ENCODE results near the gene GAS7. TPM values are rescaled to one million over a fixed set of nuclear protein-coding genes. Genes with fewer than 3 reads are reported as not detected.

Gene GAS7
- total and polyA plus RNA-seq, 2 experiments from 2014 or later = 1.9 to 10.7 TPM

- no peak overlapping the region for H3K4me3 Mint-ChIP-seq
- DNase-seq (ENCODE audit: low spot score) (no peak), ATAC-seq (no peak)
- Histone ChIP-seq H3K4me1 (ENCODE audit: insufficient read depth) (no peaks in the 10 kb centered on the region), H3K4me3 (no peak overlapping the region), H3K4me2 (no peak overlapping the region), H4K20me1 (replicated peaks; ENCODE audit: insufficient read depth) (no peaks in the 10 kb centered on the region), H3K9me2 (ENCODE audit: insufficient read depth) (no peaks in the 10 kb centered on the region), H2AFZ (no peak overlapping the region), H3F3A (replicated peaks; ENCODE audit: low read depth) (no peaks in the 10 kb centered on the region), H3K27me3 (ENCODE audit: insufficient read depth) (no peaks in the 10 kb centered on the region), H3K36me3 (ENCODE audit: insufficient read depth) (no peaks in the 10 kb centered on the region; the same call in 1 of the 2 replicates), H3K27ac (ENCODE audit: low read depth) (no peak overlapping the region), H3K79me2 (replicated peaks; ENCODE audit: insufficient read depth) (no peaks in the 10 kb centered on the region)
- no peaks in the 10 kb centered on the region; the same call in 1 of the 3 replicates for H3K4me1 Mint-ChIP-seq
- no peak overlapping the region for H3K27ac Mint-ChIP-seq
- H3K36me3 Mint-ChIP-seq (ENCODE audit: low read depth) = peaks cover 6% of the 10 kb centered on the region; the same call in 1 of the 3 replicates
- H3K9me3 Mint-ChIP-seq = peaks cover 26% of the 10 kb centered on the region
- H3K27me3 Mint-ChIP-seq (ENCODE audit: insufficient read depth, low read depth, poor library complexity) = no peaks in the 10 kb centered on the region
- TF ChIP-seq EZH2phosphoT487 (IDR thresholded peaks at IDR 0.05; ENCODE audit: unreplicated experiment) (no peak), REST (IDR thresholded peaks at IDR 0.05; ENCODE audit: unreplicated experiment) (no peak), JUNB (IDR thresholded peaks at IDR 0.05; ENCODE audit: unreplicated experiment) (no peak), ZNF462 (CRISPR knock-in tag; IDR thresholded peaks at IDR 0.05) (no peak), NANOG (IDR thresholded peaks at IDR 0.05; ENCODE audit: borderline replicate concordance) (no peak), STAT1 (IDR thresholded peaks at IDR 0.05; ENCODE audit: unreplicated experiment) (no peak), EZH2 (IDR thresholded peaks at IDR 0.05; ENCODE audit: low read depth, unreplicated experiment) (no peak), ZNF114 (CRISPR knock-in tag; IDR thresholded peaks at IDR 0.05) (no peak), ZNF331 (CRISPR knock-in tag; IDR thresholded peaks at IDR 0.05; ENCODE audit: low read depth) (no peak), POLR2AphosphoS5 (IDR thresholded peaks at IDR 0.05; ENCODE audit: low read depth) (no peak), ETS1 (IDR thresholded peaks at IDR 0.05) (no peak), CREB1 (CRISPR knock-in tag; IDR thresholded peaks at IDR 0.05; ENCODE audit: low read depth) (no peak)
Measured at GRCh38 chr17:9878786-9879525, 319.4 kb downstream of the GAS7 start.
